NT2/D1 (cell line): ENCODE results near the gene EMID1.

Experiments used
- SUZ12 ChIP-seq: IDR thresholded peaks from 2 replicates; pipeline ENCODE4 v1.6.1; 2011; ENCODE audit not compliant: insufficient read length, insufficient read depth; ENCODE audit errors: extremely low read depth
- YY1 ChIP-seq: IDR thresholded peaks from 2 replicates; pipeline ENCODE4 v1.6.1; 2011; ENCODE audit not compliant: insufficient read length, insufficient read depth
- ZNF274 ChIP-seq: IDR thresholded peaks from 2 replicates; pipeline ENCODE4 v1.6.1; 2011; ENCODE audit warnings: mild to moderate bottlenecking, low read depth, low read length

DNA sequence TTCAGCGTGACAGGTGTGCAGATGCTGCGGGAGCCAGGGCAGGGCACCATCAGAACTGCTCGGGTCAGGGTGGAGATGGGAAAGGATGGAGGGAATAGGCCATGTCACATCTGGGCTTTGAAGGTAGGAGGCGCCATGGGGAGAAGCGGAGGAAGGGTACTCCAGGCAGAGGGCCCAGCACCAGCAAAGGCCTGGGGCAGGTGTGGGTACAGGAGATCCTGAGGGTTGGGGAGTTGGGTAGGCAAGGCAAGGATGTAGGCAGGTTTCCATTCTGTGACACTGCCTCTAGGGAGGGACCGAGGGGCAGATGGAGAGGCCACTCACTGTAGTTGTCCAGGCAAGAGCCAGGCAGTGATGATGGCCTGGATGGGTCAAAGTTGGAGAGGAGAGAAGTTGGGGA lies 8.5 kb downstream of the EMID1 start:
- TF ChIP-seq YY1: no peak
- TF ChIP-seq ZNF274: no peak
- no peak for TF ChIP-seq SUZ12
